Tibial artery (tissue), 4 donors: ENCODE measurements around the gene LCOR.

Experiments
- DNase-seq, 2 donors: peaks; one replicate each; pipeline ENCODE4 v3.0.0-alpha.2; 2019
- H3K27ac ChIP-seq, 2 donors: fragments of 200-600 bp; sonication (generic) in 1 of 2; 1 replicate in 1 of 2; 2 replicates in 1 of 2; pipeline ENCODE4 v1.5.1; 2018 to 2019; ENCODE audit warnings: mild to moderate bottlenecking in 1 of 2
- H3K27me3 ChIP-seq, 2 donors: fragments of 200-600 bp; sonication (generic) in 1 of 2; one replicate each; pipeline versions ENCODE4 v1.5.1 to v1.6.0; 2016 to 2019
- H3K36me3 ChIP-seq, 3 donors: fragments of 200-600 bp; sonication (generic) in 2 of 3; one replicate each; pipeline ENCODE4 v1.5.1; 2016 to 2019; ENCODE audit warnings: mild to moderate bottlenecking in 2 of 3
- H3K4me1 ChIP-seq, 4 donors: fragments of 200-600 bp; sonication (generic) in 2 of 4; 1 replicate in 3 of 4; 2 replicates in 1 of 4; pipeline ENCODE4 v1.5.1; 2016 to 2019
- H3K4me3 ChIP-seq, 2 donors: fragments of 200-600 bp; sonication (generic) in 1 of 2; 1 replicate in 1 of 2; 2 replicates in 1 of 2; pipeline ENCODE4 v1.5.1; 2018 to 2019; ENCODE audit warnings: mild to moderate bottlenecking in 2 of 2
- H3K9me3 ChIP-seq, 3 donors: fragments of 200-600 bp; sonication (generic) in 1 of 3; one replicate each; pipeline ENCODE4 v1.5.1; 2016 to 2019
- intact Hi-C: fragments of 100-400 bp; cut with DNase I; formaldehyde crosslinking; loops from one replicate; pipeline ENCODE4 v1.15.0; 2023; ENCODE audit warnings: low total_unique reads
- TF ChIP-seq, protein P1 (sequence below), 2 experiments: fragments of 200-600 bp in 1 of 2; fragments of 450-650 bp in 1 of 2; IDR thresholded peaks; one replicate each; pipeline ENCODE4 v1.5.1; 2017 to 2019; ENCODE audit warnings: antibody characterized with exemption in 2 of 2, mild to moderate bottlenecking in 1 of 2, moderate library complexity in 1 of 2

Gene LCOR

GRCh38 chr10:96828609-96829008, 3.5 kb upstream of the LCOR start:
- Histone ChIP-seq H3K27me3 (no peaks in the 10 kb centered on the region), H3K4me3 (no peak overlapping the region), H3K4me1 (peaks cover 0 to 8% (median 2%) of the 10 kb centered on the region in 4 donors), H3K36me3 (no peaks in the 10 kb centered on the region), H3K9me3 (no peaks in the 10 kb centered on the region), H3K27ac (no peak overlapping the region)
- TF ChIP-seq, protein P1, sequence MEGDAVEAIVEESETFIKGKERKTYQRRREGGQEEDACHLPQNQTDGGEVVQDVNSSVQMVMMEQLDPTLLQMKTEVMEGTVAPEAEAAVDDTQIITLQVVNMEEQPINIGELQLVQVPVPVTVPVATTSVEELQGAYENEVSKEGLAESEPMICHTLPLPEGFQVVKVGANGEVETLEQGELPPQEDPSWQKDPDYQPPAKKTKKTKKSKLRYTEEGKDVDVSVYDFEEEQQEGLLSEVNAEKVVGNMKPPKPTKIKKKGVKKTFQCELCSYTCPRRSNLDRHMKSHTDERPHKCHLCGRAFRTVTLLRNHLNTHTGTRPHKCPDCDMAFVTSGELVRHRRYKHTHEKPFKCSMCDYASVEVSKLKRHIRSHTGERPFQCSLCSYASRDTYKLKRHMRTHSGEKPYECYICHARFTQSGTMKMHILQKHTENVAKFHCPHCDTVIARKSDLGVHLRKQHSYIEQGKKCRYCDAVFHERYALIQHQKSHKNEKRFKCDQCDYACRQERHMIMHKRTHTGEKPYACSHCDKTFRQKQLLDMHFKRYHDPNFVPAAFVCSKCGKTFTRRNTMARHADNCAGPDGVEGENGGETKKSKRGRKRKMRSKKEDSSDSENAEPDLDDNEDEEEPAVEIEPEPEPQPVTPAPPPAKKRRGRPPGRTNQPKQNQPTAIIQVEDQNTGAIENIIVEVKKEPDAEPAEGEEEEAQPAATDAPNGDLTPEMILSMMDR (IDR thresholded peaks at IDR 0.05) = no peak
- intact Hi-C loops = loop anchor here (10.0 kb wide), 1 partner anchor 196 kb away; no protein-coding TSS in a partner anchor
- DNase-seq = no peak

- intact Hi-C loops = loop anchor here (10.0 kb wide), 1 partner anchor 196 kb away; no protein-coding TSS in a partner anchor
- Histone ChIP-seq H3K27me3 (no peaks in the 10 kb centered on the region), H3K36me3 (no peaks in the 10 kb centered on the region), H3K4me1 (peaks cover 0 to 14% (median 5%) of the 10 kb centered on the region in 4 donors), H3K27ac (no peak overlapping the region), H3K4me3 (no peak overlapping the region), H3K9me3 (no peaks in the 10 kb centered on the region)
- TF ChIP-seq, protein P1 (IDR thresholded peaks at IDR 0.05) = no peak
- DNase-seq = no peak
Observed at GRCh38 chr10:96829029-96829773, 2.9 kb upstream of the LCOR start.

- DNase-seq = peak; percentile 57 to 73
Observed at GRCh38 chr10:96830511-96831199, 1.4 kb upstream of the LCOR start.

GRCh38 chr10:96831200-96831866, 765 bp upstream of the LCOR start:
- no peaks in the 10 kb centered on the region for H3K36me3 ChIP-seq
- peaks cover 0 to 34% (median 14%) of the 10 kb centered on the region in 4 donors for H3K4me1 ChIP-seq
- intact Hi-C loops = loop anchor here (5.0 kb wide), 1 partner anchor 244 kb away; the partner anchor contains the start of gene TM9SF3
- DNase-seq = no peak
- peak overlapping the region; percentile 99 for H3K4me3 ChIP-seq
- H3K27ac ChIP-seq = peak overlapping the region; percentile 90 to 97
- no peaks in the 10 kb centered on the region for H3K9me3 ChIP-seq
- TF ChIP-seq, protein P1 (IDR thresholded peaks at IDR 0.05) = no peak
- H3K27me3 ChIP-seq = no peaks in the 10 kb centered on the region

More at GRCh38 chr10:96830511-96831199, 1.4 kb upstream of the LCOR start:
- Histone ChIP-seq H3K27ac (peak overlapping the region in 1 of 2 donors; percentile 97), H3K4me1 (peaks cover 0 to 28% (median 8%) of the 10 kb centered on the region in 4 donors), H3K4me3 (no peak overlapping the region), H3K27me3 (no peaks in the 10 kb centered on the region), H3K9me3 (no peaks in the 10 kb centered on the region), H3K36me3 (no peaks in the 10 kb centered on the region)
- TF ChIP-seq, protein P1 (IDR thresholded peaks at IDR 0.05) = peak; percentile 75 to 82
- intact Hi-C loops = loop anchor here (5.0 kb wide), 1 partner anchor 243 kb away; the partner anchor contains the start of gene TM9SF3

- Histone ChIP-seq H3K27me3 (no peaks in the 10 kb centered on the region), H3K4me1 (peaks cover 0 to 45% (median 15%) of the 10 kb centered on the region in 4 donors), H3K4me3 (peak overlapping the region; percentile 99), H3K36me3 (no peaks in the 10 kb centered on the region), H3K9me3 (no peaks in the 10 kb centered on the region), H3K27ac (peak overlapping the region; percentile 90 to 97)
- TF ChIP-seq, protein P1 (IDR thresholded peaks at IDR 0.05) = no peak
- peak; percentile 82 to 88 for DNase-seq
- intact Hi-C loops = loop anchor here (5.0 kb wide), 1 partner anchor 245 kb away; the partner anchor contains the start of gene TM9SF3
Observed at GRCh38 chr10:96832721-96833219, 672 bp downstream of the LCOR start.
